HG03442 (cell line): ENCODE data around the gene C19orf33.

ENCODE experiments used
- ATAC-seq: cut with Tn5 transposase; IDR thresholded peaks from one replicate; pipeline ENCODE4 v1.9.1; 2021; ENCODE audit warnings: mild to moderate bottlenecking, moderate library complexity; ENCODE audit not compliant: unreplicated experiment

The C19orf33 gene

GRCh38 chr19:38278751-38279150 is 25.3 kb upstream of the C19orf33 start:
- no peak for ATAC-seq

- ATAC-seq = no peak
Measured at GRCh38 chr19:38280030-38280921, 23.8 kb upstream of the C19orf33 start.

- no peak for ATAC-seq
Measured at GRCh38 chr19:38281811-38282566, 22.1 kb upstream of the C19orf33 start.

- no peak for ATAC-seq
Measured at GRCh38 chr19:38283271-38283670, 20.8 kb upstream of the C19orf33 start.

- no peak for ATAC-seq
Measured at GRCh38 chr19:38284422-38284821, 19.6 kb upstream of the C19orf33 start.

- ATAC-seq = no peak
Measured at GRCh38 chr19:38285567-38285966, 18.5 kb upstream of the C19orf33 start.

- ATAC-seq = no peak
Measured at GRCh38 chr19:38287604-38288003, 16.4 kb upstream of the C19orf33 start.

GRCh38 chr19:38288123-38288855 is 15.8 kb upstream of the C19orf33 start:
- ATAC-seq = no peak

- ATAC-seq = no peak
Measured at GRCh38 chr19:38289955-38290354, 14.1 kb upstream of the C19orf33 start.

GRCh38 chr19:38290631-38291147 is 13.4 kb upstream of the C19orf33 start:
- ATAC-seq = no peak

GRCh38 chr19:38291855-38292254 is 12.2 kb upstream of the C19orf33 start:
- ATAC-seq = no peak

- no peak for ATAC-seq
Measured at GRCh38 chr19:38293281-38293680, 10.8 kb upstream of the C19orf33 start.

GRCh38 chr19:38294090-38294489 is 10.0 kb upstream of the C19orf33 start:
- no peak for ATAC-seq

GRCh38 chr19:38298821-38299680 is 5.0 kb upstream of the C19orf33 start:
- ATAC-seq = no peak

GRCh38 chr19:38304352-38304865 is 358 bp downstream of the C19orf33 start:
- no peak for ATAC-seq

GRCh38 chr19:38304866-38305429 is 897 bp downstream of the C19orf33 start:
- ATAC-seq = no peak

- ATAC-seq = no peak
Measured at GRCh38 chr19:38306236-38306635, 2.2 kb downstream of the C19orf33 start.

- no peak for ATAC-seq
Measured at GRCh38 chr19:38307076-38307475, 3.0 kb downstream of the C19orf33 start.

- ATAC-seq = no peak
Measured at GRCh38 chr19:38307597-38307996, 3.5 kb downstream of the C19orf33 start.
